Neural cell (in vitro differentiated cells): ENCODE results near the gene NPAS2. TPM values are rescaled to one million over a fixed set of nuclear protein-coding genes. Genes with fewer than 3 reads are reported as not detected.

Experiments
- H2AFZ ChIP-seq: fragments of 200-600, 300-800 bp; sonication (generic), shearing (Covaris generic); 2 replicates; pipeline ENCODE4 v1.6.0; 2014; ENCODE audit warnings: low read depth, mild to moderate bottlenecking, antibody characterized with exemption, low read length, moderate library complexity
- H3F3A ChIP-seq: fragments of 200-600 bp; shearing (Covaris generic); 2 replicates; pipeline ENCODE4 v1.6.1; 2016; ENCODE audit warnings: mild to moderate bottlenecking, moderate library complexity, mixed read lengths, antibody characterized with exemption, low read length; ENCODE audit not compliant: insufficient read depth, poor library complexity, severe bottlenecking
- H3K27ac ChIP-seq: fragments of 200-600, 300-800 bp; sonication (generic), shearing (Covaris generic); 2 replicates; pipeline ENCODE4 v1.5.1; 2014; ENCODE audit warnings: mild to moderate bottlenecking, low read length, moderate library complexity
- H3K27me3 ChIP-seq: fragments of 300-800, 200-600 bp; sonication (generic), shearing (Covaris generic); 2 replicates; pipeline ENCODE4 v1.6.0; 2014; ENCODE audit warnings: mild to moderate bottlenecking, low read depth, low read length, moderate library complexity; ENCODE audit not compliant: insufficient read depth
- H3K36me3 ChIP-seq: fragments of 300-800, 200-600 bp; sonication (generic), shearing (Covaris generic); 2 replicates; pipeline ENCODE4 v1.5.1; 2014; ENCODE audit warnings: mild to moderate bottlenecking, antibody characterized with exemption, low read length, moderate library complexity; ENCODE audit not compliant: insufficient read depth
- H3K4me2 ChIP-seq: fragments of 300-800, 200-600 bp; sonication (generic), shearing (Covaris generic); 2 replicates; pipeline ENCODE4 v1.6.0; 2014; ENCODE audit warnings: mild to moderate bottlenecking, low read length
- H3K4me3 ChIP-seq: fragments of 300-800, 200-600 bp; sonication (generic), shearing (Covaris generic); 2 replicates; pipeline ENCODE4 v1.5.1; 2014; ENCODE audit warnings: mild to moderate bottlenecking, low read length, moderate library complexity
- H3K79me2 ChIP-seq: fragments of 200-600 bp; shearing (Covaris generic); replicated peaks from 2 replicates; pipeline ENCODE4 v1.6.0; 2014; ENCODE audit warnings: mild to moderate bottlenecking, low read length, moderate library complexity; ENCODE audit not compliant: insufficient read depth
- H3K9ac ChIP-seq: fragments of 300-800, 200-600 bp; sonication (generic), shearing (Covaris generic); 2 replicates; pipeline ENCODE4 v1.6.1; 2016; ENCODE audit warnings: mild to moderate bottlenecking, low read length, mixed read lengths
- H3K9me2 ChIP-seq: fragments of 200-600 bp; shearing (Covaris generic); 2 replicates; pipeline ENCODE4 v1.6.1; 2016; ENCODE audit warnings: mild to moderate bottlenecking, low read length, mixed read lengths; ENCODE audit not compliant: insufficient read depth
- H3K9me3 ChIP-seq: fragments of 200-600, 300-800 bp; sonication (generic), shearing (Covaris generic); 2 replicates; pipeline ENCODE4 v1.6.1; 2016; ENCODE audit warnings: mild to moderate bottlenecking, mixed run types, low read length, moderate library complexity, mixed read lengths
- H4K20me1 ChIP-seq: fragments of 200-600 bp; shearing (Covaris generic); 2 replicates; pipeline ENCODE4 v1.6.1; 2016; ENCODE audit warnings: mild to moderate bottlenecking, mixed run types; ENCODE audit not compliant: insufficient read depth
- CTCF ChIP-seq: fragments of 450-650 bp; IDR thresholded peaks from 2 replicates; pipeline ENCODE4 v1.5.1; 2014; ENCODE audit warnings: antibody characterized with exemption, mild to moderate bottlenecking, moderate library complexity; ENCODE audit not compliant: poor library complexity, severe bottlenecking
- EP300 ChIP-seq: fragments of 450-650 bp; conservative IDR thresholded peaks from 2 replicates; pipeline ENCODE4 v1.6.1; 2014; ENCODE audit warnings: antibody characterized with exemption, mild to moderate bottlenecking, moderate library complexity; ENCODE audit not compliant: poor library complexity, severe bottlenecking
- EZH2 ChIP-seq: fragments of 200-600, 300-800 bp; shearing (Covaris generic), sonication (generic); IDR thresholded peaks from 2 replicates; pipeline ENCODE4 v1.6.1; 2014; ENCODE audit warnings: antibody characterized with exemption, low read length, borderline replicate concordance, mild to moderate bottlenecking; ENCODE audit not compliant: insufficient read depth, poor library complexity, severe bottlenecking
- MXI1 ChIP-seq: fragments of 450-650 bp; conservative IDR thresholded peaks from 2 replicates; pipeline ENCODE4 v1.6.1; 2014; ENCODE audit warnings: antibody characterized with exemption, mild to moderate bottlenecking; ENCODE audit not compliant: poor library complexity, severe bottlenecking
- POLR2AphosphoS5 ChIP-seq: IDR thresholded peaks from 2 replicates; pipeline ENCODE4 v1.6.1; 2012
- RAD21 ChIP-seq: fragments of 450-650 bp; conservative IDR thresholded peaks from 2 replicates; pipeline ENCODE4 v1.6.1; 2014; ENCODE audit warnings: antibody characterized with exemption, mild to moderate bottlenecking, moderate library complexity
- REST ChIP-seq: IDR thresholded peaks from 2 replicates; pipeline ENCODE4 v1.6.1; 2012; ENCODE audit warnings: borderline replicate concordance
- SMC3 ChIP-seq: fragments of 450-650 bp; conservative IDR thresholded peaks from 2 replicates; pipeline ENCODE4 v1.6.1; 2014; ENCODE audit warnings: antibody characterized with exemption, mild to moderate bottlenecking, moderate library complexity; ENCODE audit not compliant: poor library complexity
- TAF1 ChIP-seq: IDR thresholded peaks from 2 replicates; pipeline ENCODE4 v1.6.1; 2012; ENCODE audit warnings: low read depth
- polyA plus RNA-seq: library from polyadenylated mRNA; depleted of rRNA; stranded (reverse); fragments of >200 nt; gene quantifications from 2 replicates; pipeline ENCODE4 v1.2.3, GENCODE V29; 2014

The NPAS2 gene
- polyA plus RNA-seq, 1 donor from 2014 or later, result 2.1 TPM

GRCh38 chr2:100967716-100968115 is 147.8 kb downstream of the NPAS2 start:
- Histone ChIP-seq H3K9me3 (no peaks in the 10 kb centered on the region), H4K20me1 (no peaks in the 10 kb centered on the region), H3K9ac (no peak overlapping the region), H3F3A (no peaks in the 10 kb centered on the region), H3K79me2 (no peaks in the 10 kb centered on the region), H3K4me2 (no peak overlapping the region), H3K4me3 (no peak overlapping the region), H3K27ac (no peak overlapping the region), H3K9me2 (no peaks in the 10 kb centered on the region), H2AFZ (no peak overlapping the region), H3K36me3 (no peaks in the 10 kb centered on the region), H3K27me3 (no peaks in the 10 kb centered on the region)
- TF ChIP-seq EZH2, result no peak
- no peak for TF ChIP-seq EP300
- no peak for TF ChIP-seq SMC3
- no peak for TF ChIP-seq RAD21
- no peak for TF ChIP-seq TAF1
- TF ChIP-seq POLR2AphosphoS5, result no peak
- no peak for TF ChIP-seq CTCF
- TF ChIP-seq REST, result no peak
- no peak for TF ChIP-seq MXI1

GRCh38 chr2:100968146-100969145 is 148.5 kb downstream of the NPAS2 start:
- Histone ChIP-seq H3K4me2 (no peak overlapping the region), H3F3A (no peaks in the 10 kb centered on the region), H3K9me3 (no peaks in the 10 kb centered on the region), H3K27me3 (no peaks in the 10 kb centered on the region), H3K9me2 (no peaks in the 10 kb centered on the region), H4K20me1 (no peaks in the 10 kb centered on the region), H3K4me3 (no peak overlapping the region), H3K36me3 (no peaks in the 10 kb centered on the region), H3K9ac (no peak overlapping the region), H3K79me2 (no peaks in the 10 kb centered on the region), H2AFZ (no peak overlapping the region), H3K27ac (no peak overlapping the region)
- TF ChIP-seq RAD21 (no peak), POLR2AphosphoS5 (no peak), EZH2 (no peak), CTCF (no peak)
